T-helper 17 cell (primary cell): ENCODE data around the gene ZER1. TPM values are rescaled to one million over a fixed set of nuclear protein-coding genes. Genes with fewer than 3 reads are reported as not detected.
A peak's percentile ranks its signal among the peaks of the same experiment; 100 is the strongest.
"Not testable (repeated sequence)": the region's sequence is repeated elsewhere in the genome, so short reads cannot be mapped to it uniquely, and the experiment has no call there.

ENCODE experiments used
- ATAC-seq: fragments of 150-1000 bp; cut with Tn5 transposase; 2 replicates; pipeline ENCODE4 v1.10.0; 2021; ENCODE audit warnings: mild to moderate bottlenecking, moderate library complexity
- DNase-seq, 3 donors: peaks; one replicate each; pipeline versions ENCODE4 v3.0.0 to v3.0.0-alpha.2; 2020 to 2021
- H3K9me3 ChIP-seq: one replicate; pipeline ENCODE4 v1.7.0; 2013; ENCODE audit warnings: low read length, mild to moderate bottlenecking; ENCODE audit not compliant: control insufficient read depth, poor library complexity, severe bottlenecking
- H3K27ac Mint-ChIP-seq: one replicate; pipeline ENCODE4 v1.8.0; 2022; ENCODE audit warnings: mild to moderate bottlenecking, moderate library complexity, mixed read lengths
- H3K27me3 Mint-ChIP-seq: one replicate; pipeline ENCODE4 v1.8.0; 2022; ENCODE audit warnings: mixed read lengths
- H3K36me3 Mint-ChIP-seq: one replicate; pipeline ENCODE4 v1.8.0; 2022; ENCODE audit warnings: low read depth, mixed read lengths
- H3K4me1 Mint-ChIP-seq: one replicate; pipeline ENCODE4 v1.8.0; 2022; ENCODE audit warnings: mild to moderate bottlenecking, mixed read lengths
- H3K4me3 Mint-ChIP-seq: one replicate; pipeline ENCODE4 v1.8.0; 2022; ENCODE audit warnings: mild to moderate bottlenecking, moderate library complexity, mixed read lengths
- total RNA-seq, 4 donors: library from RNA in 2 of 4; stranded (reverse) in 2 of 4; gene quantifications; one replicate each; pipeline ENCODE4 v1.2.3 and lab custom pipeline; 2022 to 2026

ZER1 gene
- total RNA-seq, 2 donors from 2014 or later: 29.4 to 30.0 TPM

DNA sequence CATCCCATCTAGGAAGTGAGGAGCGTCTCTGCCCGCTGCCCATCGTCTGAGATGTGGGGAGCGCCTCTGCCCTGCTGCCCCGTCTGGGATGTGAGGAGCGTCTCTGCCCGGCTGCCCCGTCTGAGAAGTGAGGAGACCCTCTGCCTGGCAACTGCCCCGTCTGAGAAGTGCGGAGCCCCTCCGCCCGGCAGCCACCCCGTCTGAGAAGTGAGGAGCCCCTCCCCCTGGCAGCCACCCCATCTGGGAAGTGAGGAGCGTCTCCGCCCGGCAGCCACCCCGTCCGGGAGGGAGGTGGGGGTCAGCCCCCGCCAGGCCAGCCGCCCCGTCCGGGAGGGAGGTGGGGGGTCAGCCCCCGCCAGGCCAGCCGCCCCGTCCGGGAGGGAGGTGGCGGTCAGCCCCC, 8.4 kb upstream of the ZER1 start:
- not testable (repeated sequence) for ATAC-seq, H3K9me3 ChIP-seq, H3K27ac Mint-ChIP-seq, DNase-seq, H3K36me3 Mint-ChIP-seq, H3K27me3 Mint-ChIP-seq, H3K4me1 Mint-ChIP-seq, H3K4me3 Mint-ChIP-seq

DNA sequence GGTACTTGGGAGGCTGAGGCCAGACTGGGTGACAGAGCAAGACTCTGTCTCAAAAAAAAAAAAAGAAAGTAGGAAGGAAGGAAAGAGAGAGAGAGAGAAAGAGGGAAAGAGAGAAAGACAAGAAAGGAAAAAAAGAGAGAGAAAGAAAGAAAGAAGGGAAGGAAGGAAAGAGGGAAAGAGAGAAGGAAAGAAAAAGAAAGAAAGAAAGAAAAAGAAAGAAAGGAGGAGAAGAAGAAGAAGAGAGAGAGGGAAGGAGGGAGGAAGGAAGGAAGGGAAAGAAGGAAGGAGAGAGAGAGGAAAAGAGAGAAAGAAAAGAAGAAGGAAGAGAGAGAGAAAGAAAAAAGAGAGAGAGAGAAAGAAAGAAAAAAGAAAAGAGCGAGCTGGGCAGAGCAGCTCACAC, 3.1 kb upstream of the ZER1 start:
- Mint-ChIP-seq H3K4me1 (peaks cover 16% of the 10 kb centered on the region), H3K27ac (no peak overlapping the region), H3K27me3 (no peaks in the 10 kb centered on the region), H3K4me3 (no peak overlapping the region), H3K36me3 (no peaks in the 10 kb centered on the region)
- no peak for DNase-seq
- H3K9me3 ChIP-seq: no peaks in the 10 kb centered on the region
- ATAC-seq: no peak

DNA sequence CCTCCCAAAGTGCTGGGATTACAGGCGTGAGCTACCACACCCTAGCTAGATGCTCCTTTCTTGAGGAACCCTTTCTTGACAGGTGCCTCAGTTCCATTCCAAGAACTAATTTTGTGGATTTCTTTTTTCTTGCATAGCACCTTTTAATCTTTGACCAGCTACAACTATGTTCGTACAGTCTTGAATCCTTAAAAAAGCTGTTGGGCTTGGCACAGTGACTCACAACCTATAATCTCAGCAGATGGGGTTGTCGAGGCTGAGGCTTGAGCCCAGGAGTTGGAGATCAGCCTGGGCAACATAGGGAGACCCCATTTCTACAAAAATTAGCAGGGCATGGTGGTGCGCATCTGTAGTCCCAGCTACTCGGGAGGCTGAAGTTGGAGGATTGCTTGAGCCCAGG, 1.3 kb upstream of the ZER1 start:
- Mint-ChIP-seq H3K4me3 (peak overlapping the region; percentile 98), H3K4me1 (peaks cover 21% of the 10 kb centered on the region), H3K27me3 (no peaks in the 10 kb centered on the region), H3K27ac (peak overlapping the region; percentile 45), H3K36me3 (no peaks in the 10 kb centered on the region)
- no peak for DNase-seq
- ATAC-seq: no peak
- no peaks in the 10 kb centered on the region for H3K9me3 ChIP-seq

DNA sequence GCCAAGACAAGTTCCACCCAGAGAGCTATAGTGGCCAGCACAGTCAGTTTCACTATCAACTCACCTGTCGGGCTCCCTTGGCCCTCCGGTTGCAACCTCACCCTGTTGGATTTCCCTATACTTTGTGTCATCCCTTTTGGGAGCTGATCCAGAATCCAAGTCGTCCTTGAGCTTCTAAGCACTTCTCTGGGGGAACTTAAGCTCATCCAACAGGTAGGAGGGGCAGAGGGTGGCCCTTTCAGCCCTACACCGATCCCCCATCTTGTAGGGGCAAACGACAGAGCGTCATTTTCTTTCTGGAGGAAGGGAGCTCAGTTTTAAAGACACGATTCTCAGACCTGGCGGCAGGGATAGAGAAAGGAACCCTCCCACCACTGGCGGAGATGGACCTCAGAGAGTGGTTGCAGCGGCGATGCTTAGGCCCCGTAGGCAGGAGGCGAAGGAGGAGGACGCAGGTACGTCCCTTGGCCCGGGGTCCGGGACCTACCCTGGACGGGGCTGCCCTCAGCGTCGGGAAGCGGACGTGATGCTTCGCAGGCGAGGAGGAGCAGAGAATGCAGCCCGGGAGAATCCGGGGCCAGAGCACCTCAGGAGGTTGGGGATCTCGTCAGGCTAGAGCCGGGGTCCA, 519 bp downstream of the ZER1 start:
- Mint-ChIP-seq H3K27ac (peak overlapping the region; percentile 96), H3K4me3 (peak overlapping the region; percentile 98)
- peak; percentile 32 for ATAC-seq

DNA sequence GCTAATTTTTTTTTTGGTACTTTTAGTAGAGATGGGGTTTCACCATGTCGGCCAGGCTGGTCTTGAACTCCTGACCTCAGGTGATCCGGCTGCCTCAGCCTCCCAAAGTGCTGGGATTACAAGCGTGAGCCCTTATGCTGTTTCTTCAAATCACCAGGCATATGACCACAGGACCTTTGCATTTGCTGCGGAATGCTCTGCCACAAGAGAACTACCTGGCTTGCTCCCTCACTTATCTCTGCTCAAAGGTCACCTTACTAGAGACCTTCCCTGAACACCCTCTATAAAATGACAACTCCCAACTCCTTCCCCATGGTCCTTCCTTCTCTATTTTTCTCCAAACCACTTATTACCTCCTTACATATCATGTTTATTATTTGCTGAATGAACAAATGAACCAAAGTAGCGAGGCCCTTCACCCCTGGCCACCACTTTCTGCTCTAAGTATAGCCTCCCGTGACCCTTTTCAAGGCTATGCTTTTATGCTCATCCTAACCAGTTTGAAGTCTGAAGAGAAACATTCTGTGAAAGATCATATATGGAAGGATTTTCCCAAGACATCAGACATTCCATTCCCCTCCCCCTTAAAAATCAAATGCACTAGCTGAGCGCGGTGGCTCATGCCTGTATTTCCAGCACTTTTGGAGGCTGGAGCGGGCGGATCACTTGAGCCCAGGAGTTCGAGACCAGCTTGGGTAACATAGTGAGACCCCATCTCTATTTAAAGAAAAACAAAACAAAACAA, 1.3 kb downstream of the ZER1 start:
- H3K9me3 ChIP-seq: no peaks in the 10 kb centered on the region
- H3K4me1 Mint-ChIP-seq: peaks cover 22% of the 10 kb centered on the region
- no peaks in the 10 kb centered on the region for H3K36me3 Mint-ChIP-seq
- H3K27me3 Mint-ChIP-seq: no peaks in the 10 kb centered on the region
- DNase-seq: no peak
- peak overlapping the region; percentile 98 for H3K4me3 Mint-ChIP-seq
- peak overlapping the region; percentile 96 for H3K27ac Mint-ChIP-seq
- no peak for ATAC-seq

More for the DNA sequence above, 519 bp downstream of the ZER1 start:
- Mint-ChIP-seq H3K27me3 (no peaks in the 10 kb centered on the region), H3K4me1 (peaks cover 21% of the 10 kb centered on the region), H3K36me3 (no peaks in the 10 kb centered on the region)
- no peaks in the 10 kb centered on the region for H3K9me3 ChIP-seq
- peak in 1 of 3 donors; percentile 10 for DNase-seq

DNA sequence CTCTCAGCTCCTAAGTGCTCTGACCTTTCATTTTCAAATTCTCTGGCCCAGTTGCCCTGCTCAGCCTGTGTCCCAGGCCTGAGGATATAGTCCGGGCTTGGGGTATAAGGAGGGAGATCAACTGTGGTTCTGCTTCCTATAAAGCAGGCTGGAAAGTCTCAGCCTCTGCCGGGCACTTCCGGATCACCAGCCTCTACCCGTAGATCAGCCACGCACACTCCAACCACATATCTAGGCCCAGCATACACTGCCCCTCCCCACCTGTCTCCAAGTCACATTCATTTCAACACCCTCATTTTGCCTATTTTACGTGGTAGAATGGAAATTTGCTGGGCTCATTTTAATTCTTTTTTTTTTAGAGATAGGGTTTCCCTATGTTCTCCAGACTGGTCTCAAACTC, 3.1 kb downstream of the ZER1 start:
- H3K36me3 Mint-ChIP-seq: no peaks in the 10 kb centered on the region
- ATAC-seq: no peak
- H3K4me1 Mint-ChIP-seq: peaks cover 25% of the 10 kb centered on the region
- peak overlapping the region; percentile 96 for H3K27ac Mint-ChIP-seq
- no peaks in the 10 kb centered on the region for H3K9me3 ChIP-seq
- peak overlapping the region; percentile 31 for H3K4me3 Mint-ChIP-seq
- no peak for DNase-seq
- H3K27me3 Mint-ChIP-seq: no peaks in the 10 kb centered on the region

DNA sequence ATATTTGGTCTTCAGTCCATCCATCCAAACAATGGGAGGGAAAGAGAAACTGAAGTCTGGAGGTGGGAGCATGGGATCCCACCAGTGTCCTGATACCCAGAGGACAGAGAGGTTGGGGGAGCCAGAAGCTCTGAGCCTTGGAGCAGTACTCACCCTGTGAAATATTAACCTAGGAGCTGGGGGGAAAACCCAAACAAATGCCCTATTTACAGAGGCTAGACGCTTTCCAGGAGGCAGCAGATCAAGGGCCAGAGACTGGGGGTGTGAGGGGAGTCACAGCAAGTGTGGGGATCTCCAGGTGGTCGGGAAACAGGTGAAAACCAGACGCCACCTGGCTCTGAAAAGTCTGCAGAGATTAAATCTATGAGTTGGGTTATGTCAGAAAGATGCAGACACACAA, 6.2 kb downstream of the ZER1 start:
- peaks cover 2% of the 10 kb centered on the region for H3K36me3 Mint-ChIP-seq
- no peaks in the 10 kb centered on the region for H3K27me3 Mint-ChIP-seq
- no peaks in the 10 kb centered on the region for H3K9me3 ChIP-seq
- DNase-seq (no peak), ATAC-seq (no peak)
- no peak overlapping the region for H3K4me3 Mint-ChIP-seq
- H3K4me1 Mint-ChIP-seq: peaks cover 19% of the 10 kb centered on the region
- H3K27ac Mint-ChIP-seq: no peak overlapping the region

DNA sequence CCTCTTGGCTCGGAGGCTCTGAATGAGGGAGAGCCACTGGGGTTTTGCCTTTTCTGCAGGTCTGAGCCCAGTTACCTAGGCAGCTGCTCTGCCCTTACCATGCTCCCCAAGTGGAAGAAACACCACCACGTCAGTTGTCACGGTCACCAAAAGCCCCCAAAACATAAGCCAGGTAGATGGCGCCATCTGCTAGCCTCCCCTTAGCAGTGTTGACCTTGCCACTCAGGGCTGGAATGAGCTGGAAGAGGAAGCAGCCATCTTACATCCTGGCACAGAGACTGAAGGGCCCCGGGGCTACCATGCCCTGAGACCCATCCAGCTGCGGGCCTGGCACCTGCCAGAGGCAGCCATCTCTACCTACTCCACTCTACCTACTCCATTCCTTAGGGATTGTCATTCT, 7.4 kb downstream of the ZER1 start:
- Mint-ChIP-seq H3K4me1 (peaks cover 12% of the 10 kb centered on the region), H3K27ac (peak overlapping the region; percentile 39), H3K27me3 (no peaks in the 10 kb centered on the region), H3K4me3 (no peak overlapping the region), H3K36me3 (peaks cover 2% of the 10 kb centered on the region)
- no peaks in the 10 kb centered on the region for H3K9me3 ChIP-seq
- DNase-seq (no peak), ATAC-seq (no peak)

DNA sequence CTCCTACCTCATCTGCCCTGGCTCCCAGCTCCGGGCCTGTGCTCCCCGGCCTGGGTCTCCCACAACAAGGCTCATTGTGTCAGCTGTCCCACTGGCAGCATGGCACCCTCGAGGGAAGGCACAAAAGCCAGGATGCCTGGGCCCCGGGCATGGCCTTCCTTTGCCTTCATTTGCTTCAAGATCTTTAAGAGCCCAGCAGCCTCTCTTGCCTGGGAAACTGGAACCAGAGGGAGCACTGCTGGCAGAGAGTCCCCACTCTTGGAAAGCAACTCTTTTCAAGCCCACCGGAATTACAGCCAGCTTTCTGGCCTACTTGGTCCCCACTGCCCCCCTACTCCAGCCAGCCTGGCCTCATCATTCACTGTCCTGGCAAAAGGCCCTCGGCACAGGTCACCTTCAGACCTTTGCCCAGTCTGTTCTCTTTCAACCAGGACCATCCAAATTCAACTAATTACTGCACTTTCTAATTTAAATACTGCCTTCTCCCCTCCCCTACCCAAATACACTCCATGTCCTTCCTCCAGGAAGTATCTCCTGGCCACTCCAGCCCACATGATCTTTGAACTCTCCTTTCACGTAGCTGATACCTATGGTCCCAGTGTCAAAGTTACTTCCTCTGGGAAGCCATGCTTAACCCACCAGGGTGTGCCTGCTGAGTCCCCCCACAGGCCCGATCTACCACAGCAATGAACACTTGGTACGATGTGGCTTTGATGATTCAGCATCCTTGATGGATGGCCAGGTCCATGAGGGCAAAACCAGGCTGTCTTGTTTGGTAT, 8.9 kb downstream of the ZER1 start:
- no peak overlapping the region for H3K4me3 Mint-ChIP-seq

DNA sequence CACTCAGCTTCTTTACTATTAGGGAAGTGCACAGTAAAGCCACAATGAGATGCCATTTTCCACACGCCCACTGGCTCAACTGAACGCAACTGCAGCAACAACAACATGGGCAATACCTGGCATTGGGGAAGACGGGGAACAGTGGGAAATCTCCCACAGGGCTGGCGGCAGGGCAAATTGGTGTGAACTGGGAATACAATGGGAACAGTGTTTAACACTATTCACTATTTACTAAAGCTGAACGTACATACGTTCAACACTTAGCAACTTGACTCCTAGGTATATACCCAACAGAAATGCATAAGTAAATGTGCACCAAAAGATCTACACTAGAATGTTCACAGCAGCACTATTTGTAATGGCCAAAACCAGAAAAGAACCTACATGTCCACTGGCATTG, 14.1 kb downstream of the ZER1 start:
- Mint-ChIP-seq H3K27ac (no peak overlapping the region), H3K27me3 (no peaks in the 10 kb centered on the region), H3K4me3 (no peak overlapping the region), H3K4me1 (peaks cover 8% of the 10 kb centered on the region), H3K36me3 (peaks cover 2% of the 10 kb centered on the region)
- DNase-seq: no peak
- H3K9me3 ChIP-seq: no peaks in the 10 kb centered on the region
- no peak for ATAC-seq

More for the DNA sequence above, 8.9 kb downstream of the ZER1 start:
- peak overlapping the region; percentile 32 for H3K27ac Mint-ChIP-seq
- no peak for ATAC-seq
- peaks cover 11% of the 10 kb centered on the region for H3K4me1 Mint-ChIP-seq
- DNase-seq: no peak
- no peaks in the 10 kb centered on the region for H3K27me3 Mint-ChIP-seq
- no peaks in the 10 kb centered on the region for H3K9me3 ChIP-seq
- H3K36me3 Mint-ChIP-seq: peaks cover 2% of the 10 kb centered on the region

DNA sequence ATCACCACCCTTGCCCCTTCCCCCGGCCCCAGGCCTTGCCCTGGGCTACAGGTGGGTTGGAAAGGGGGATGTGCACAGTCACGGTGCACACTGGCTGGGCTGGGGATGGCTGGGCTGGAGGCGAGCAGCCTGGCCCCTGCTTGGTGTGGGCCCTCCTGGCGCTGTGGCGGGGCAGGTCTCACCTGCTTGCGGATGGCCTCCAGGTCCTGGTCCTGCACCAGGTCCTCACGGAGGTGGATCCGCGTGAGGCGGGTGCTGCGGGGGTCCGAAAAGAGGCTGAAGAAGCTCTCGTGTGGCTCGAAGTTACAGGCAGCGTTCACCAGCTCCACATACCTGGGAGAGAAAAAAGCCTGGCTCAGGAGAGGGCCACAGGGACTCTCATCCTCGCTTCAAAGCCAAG, 18.1 kb downstream of the ZER1 start:
- H3K27ac Mint-ChIP-seq: no peak overlapping the region
- no peak for ATAC-seq
- no peak for DNase-seq
- no peak overlapping the region for H3K4me3 Mint-ChIP-seq
- no peaks in the 10 kb centered on the region for H3K9me3 ChIP-seq
- H3K36me3 Mint-ChIP-seq: peaks cover 2% of the 10 kb centered on the region
- peaks cover 7% of the 10 kb centered on the region for H3K4me1 Mint-ChIP-seq
- no peaks in the 10 kb centered on the region for H3K27me3 Mint-ChIP-seq

DNA sequence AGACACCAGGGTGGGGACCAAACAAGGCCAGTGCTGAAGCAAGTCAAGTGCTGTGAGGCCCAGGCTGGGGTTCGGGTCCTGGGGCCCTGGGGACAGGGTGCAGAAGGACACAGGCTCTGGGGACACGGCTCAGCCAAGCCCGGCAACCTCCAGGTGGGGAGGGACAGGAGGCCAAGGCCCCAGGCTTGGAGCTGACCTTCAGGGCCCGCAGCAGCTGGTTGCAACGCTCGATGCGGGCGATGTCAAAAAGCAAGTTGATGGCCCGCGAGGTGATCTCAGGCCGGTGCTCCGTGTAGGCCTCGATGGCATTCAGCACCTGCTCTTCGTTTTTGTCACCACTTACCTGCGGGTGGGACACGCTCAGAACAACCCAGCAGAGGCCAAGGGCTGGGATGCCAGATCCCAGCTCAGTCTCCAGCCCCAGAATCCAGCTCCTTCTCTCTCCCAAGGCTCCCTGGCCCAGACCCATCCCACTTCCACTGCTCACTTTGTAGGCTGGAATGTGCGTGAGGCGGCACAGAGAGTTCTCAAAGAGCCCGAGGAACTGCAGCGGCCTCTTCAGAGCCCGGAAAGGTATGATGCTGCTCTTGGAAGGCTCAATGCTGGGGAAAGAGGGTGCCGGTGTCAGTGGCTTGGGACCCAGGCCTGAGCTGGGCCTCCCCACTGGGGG, 20.7 kb downstream of the ZER1 start:
- Mint-ChIP-seq H3K4me1 (peaks cover 5% of the 10 kb centered on the region), H3K27me3 (no peaks in the 10 kb centered on the region), H3K4me3 (no peak overlapping the region), H3K36me3 (peaks cover 2% of the 10 kb centered on the region), H3K27ac (no peak overlapping the region)
- H3K9me3 ChIP-seq: no peaks in the 10 kb centered on the region
- DNase-seq (no peak), ATAC-seq (no peak)

DNA sequence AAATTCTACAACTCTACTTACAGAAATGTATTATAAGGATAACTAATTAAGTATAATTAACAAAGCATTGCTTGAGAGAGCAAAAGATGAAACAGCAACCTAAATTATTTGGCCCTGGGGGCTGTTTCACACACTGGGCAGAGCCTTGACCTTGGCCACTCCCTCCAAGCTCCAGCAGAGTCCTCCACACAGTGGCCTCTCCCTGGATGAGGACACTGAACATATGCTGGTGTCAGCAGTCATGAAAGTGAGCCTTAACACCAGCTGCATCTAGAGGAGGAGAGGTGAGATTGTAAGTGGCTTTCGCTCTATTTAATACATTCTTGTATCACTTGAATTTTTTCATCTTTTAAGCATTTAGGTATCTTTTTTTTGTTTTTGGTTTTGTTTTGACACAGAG, 24.5 kb downstream of the ZER1 start:
- Mint-ChIP-seq H3K4me1 (no peaks in the 10 kb centered on the region), H3K27ac (no peak overlapping the region), H3K4me3 (no peak overlapping the region), H3K36me3 (no peaks in the 10 kb centered on the region), H3K27me3 (no peaks in the 10 kb centered on the region)
- no peak for ATAC-seq
- no peaks in the 10 kb centered on the region for H3K9me3 ChIP-seq
- no peak for DNase-seq
